HG02943 (cell line): ENCODE results near the gene ITGAX.

ENCODE experiments used
- ATAC-seq: cut with Tn5 transposase; IDR thresholded peaks from one replicate; pipeline ENCODE4 v1.9.1; 2021; ENCODE audit warnings: mild to moderate bottlenecking, low read depth, moderate library complexity; ENCODE audit not compliant: unreplicated experiment

Gene ITGAX

DNA sequence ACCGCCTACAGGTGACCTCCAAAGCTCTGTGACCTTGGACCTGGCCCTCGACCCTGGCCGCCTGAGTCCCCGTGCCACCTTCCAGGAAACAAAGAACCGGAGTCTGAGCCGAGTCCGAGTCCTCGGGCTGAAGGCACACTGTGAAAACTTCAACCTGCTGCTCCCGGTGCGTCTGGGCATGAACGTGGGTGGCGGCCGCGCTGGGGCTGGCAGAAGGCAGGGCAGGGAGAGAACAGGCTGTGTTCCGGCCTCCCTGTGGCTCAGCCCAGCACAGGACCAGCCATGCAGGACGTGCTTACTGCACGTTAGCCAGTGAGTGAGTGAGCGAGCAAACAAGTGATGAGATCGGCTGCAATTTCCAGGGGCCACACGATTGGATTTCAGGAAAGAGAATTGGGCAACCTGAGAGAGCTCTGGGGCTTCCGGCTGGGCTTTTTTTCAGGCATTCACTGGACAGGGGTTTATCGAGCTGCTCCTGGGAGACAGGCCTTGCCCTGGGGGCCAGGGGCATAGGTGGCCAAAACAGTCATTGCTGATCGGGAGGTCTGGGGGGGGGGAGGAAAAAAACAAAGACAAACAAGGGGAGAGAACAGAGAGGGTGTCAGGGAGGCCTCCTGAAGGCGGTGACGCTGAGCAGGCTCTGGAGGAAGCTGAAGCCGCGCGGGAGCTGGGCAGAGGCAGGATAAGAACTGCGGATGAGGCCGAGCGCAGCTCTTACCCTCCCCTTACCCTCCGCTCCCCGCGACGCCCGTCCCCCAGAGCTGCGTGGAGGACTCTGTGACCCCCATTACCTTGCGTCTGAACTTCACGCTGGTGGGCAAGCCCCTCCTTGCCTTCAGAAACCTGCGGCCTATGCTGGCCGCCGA, 16.9 kb downstream of the ITGAX start:
- no peak for ATAC-seq

DNA sequence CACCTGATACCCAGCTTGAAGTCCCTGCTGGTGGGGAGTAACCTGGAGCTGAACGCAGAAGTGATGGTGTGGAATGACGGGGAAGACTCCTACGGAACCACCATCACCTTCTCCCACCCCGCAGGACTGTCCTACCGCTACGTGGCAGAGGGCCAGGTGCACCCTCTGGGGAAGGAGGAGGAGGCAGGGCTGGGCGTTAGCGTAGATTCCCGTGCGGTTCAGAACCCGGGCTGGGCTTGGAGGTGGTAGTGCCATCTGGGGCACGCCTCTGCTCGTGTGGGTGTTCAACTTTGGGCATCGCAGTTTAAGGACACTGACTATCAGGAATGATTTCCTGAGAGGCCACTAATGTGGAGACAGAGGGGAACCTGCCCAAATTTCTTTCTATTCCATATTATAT, 18.3 kb downstream of the ITGAX start:
- no peak for ATAC-seq

DNA sequence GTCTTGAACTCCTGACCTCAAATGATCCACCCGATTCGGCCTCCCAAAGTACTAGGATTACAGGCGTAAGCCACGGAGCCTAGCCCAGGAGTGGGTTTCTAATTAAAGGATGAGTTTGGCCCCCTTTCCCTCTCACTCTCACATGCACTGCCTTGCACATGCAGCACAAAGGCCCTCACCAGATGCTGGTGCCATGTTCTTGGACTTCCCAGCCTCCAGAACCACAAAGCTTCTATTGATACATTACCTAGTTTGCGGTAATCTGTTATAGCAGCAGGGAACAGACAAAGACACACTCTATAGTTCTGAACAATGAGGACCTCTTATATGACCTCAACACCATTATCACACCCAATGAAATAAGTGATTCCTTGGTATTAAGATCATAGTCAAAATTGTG, 20.3 kb downstream of the ITGAX start:
- no peak for ATAC-seq

DNA sequence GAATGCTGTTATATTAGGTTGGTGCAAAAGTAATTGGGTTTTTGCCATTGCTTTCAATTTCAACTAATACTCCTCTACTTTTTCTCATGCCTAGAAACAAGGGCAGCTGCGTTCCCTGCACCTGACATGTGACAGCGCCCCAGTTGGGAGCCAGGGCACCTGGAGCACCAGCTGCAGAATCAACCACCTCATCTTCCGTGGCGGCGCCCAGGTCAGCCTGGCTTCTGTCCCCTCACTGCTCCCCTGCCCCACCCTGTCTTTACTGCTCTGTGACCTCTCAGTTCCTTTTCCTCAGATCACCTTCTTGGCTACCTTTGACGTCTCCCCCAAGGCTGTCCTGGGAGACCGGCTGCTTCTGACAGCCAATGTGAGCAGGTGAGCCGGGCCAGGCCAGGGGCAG, 21.7 kb downstream of the ITGAX start:
- ATAC-seq = no peak

DNA sequence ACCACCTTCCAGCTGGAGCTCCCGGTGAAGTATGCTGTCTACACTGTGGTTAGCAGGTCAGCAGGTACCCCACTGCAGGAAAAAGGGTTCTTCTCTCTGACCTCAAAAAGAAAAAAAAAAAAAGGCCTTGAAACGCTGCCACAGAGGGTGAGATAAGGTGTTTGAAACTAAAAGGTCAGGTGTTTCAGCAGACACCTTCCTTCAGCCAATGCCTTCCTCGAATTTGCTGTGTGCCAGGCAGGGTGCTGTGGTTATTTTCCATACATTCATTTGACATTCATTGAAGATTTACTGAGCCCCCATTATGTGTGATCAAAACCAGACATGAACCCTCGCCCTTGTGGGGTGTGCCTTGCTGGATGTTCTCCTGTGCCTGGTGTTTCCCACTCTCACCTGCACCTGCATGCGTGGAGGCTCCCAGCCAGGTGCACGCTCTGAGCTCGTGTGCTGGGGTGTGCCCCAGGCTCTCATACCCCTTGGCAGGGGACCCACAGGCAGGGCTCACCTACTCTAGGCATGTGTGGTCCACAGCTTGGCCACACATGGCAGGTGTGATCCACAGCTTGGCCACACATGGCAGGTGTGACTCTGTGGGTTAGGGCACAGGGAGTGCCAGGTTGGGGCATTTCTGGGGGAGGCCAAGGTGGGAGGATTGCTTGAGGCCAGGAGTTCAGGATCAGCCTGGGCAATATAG, 22.4 kb downstream of the ITGAX start:
- no peak for ATAC-seq

DNA sequence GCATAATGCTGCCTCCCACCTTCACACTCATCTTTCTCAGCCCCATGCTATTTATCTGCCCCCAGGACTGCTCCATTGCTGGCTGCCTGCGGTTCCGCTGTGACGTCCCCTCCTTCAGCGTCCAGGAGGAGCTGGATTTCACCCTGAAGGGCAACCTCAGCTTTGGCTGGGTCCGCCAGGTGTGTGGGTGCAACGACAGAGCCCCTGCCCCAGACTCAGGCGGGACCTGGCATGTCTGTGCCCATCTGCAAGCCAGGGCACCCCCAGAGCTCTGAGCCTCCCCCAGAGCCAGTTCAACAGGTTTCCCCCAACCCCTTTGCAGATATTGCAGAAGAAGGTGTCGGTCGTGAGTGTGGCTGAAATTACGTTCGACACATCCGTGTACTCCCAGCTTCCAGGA, 25.2 kb downstream of the ITGAX start:
- ATAC-seq = no peak

DNA sequence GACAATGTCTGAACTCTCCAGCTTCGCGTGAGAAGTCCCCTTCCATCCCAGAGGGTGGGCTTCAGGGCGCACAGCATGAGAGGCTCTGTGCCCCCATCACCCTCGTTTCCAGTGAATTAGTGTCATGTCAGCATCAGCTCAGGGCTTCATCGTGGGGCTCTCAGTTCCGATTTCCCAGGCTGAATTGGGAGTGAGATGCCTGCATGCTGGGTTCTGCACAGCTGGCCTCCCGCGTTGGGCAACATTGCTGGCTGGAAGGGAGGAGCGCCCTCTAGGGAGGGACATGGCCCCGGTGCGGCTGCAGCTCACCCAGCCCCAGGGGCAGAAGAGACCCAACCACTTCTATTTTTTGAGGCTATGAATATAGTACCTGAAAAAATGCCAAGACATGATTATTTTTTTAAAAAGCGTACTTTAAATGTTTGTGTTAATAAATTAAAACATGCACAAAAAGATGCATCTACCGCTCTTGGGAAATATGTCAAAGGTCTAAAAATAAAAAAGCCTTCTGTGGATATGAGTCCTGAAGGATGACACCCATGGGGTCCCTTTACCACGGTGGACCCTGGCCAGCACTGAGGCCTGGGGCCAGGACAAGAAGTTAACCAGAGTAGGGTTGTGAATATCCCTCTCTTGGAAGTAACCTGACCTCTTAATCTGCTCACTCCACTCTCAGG, 27.6 kb downstream of the ITGAX start:
- ATAC-seq = no peak

DNA sequence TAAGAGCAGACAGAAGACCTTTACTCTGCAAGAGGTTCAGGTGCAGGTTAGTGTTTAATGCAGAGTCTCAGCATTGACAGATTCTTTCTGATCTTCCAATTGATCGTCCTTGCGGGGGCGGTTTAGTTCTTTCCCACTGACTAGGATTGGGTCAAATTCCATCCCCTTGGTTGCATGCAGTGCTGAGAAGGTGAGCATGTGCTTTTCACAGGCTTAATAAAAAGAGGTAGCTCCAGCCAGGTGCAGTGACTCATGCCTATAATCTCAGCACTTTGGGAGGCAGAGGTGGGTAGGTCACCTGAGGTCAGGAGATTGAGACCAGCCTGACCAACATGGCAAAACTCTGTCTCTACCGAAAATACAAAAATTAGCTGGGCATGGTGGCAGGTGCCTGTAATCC, 30.7 kb downstream of the ITGAX start:
- no peak for ATAC-seq

DNA sequence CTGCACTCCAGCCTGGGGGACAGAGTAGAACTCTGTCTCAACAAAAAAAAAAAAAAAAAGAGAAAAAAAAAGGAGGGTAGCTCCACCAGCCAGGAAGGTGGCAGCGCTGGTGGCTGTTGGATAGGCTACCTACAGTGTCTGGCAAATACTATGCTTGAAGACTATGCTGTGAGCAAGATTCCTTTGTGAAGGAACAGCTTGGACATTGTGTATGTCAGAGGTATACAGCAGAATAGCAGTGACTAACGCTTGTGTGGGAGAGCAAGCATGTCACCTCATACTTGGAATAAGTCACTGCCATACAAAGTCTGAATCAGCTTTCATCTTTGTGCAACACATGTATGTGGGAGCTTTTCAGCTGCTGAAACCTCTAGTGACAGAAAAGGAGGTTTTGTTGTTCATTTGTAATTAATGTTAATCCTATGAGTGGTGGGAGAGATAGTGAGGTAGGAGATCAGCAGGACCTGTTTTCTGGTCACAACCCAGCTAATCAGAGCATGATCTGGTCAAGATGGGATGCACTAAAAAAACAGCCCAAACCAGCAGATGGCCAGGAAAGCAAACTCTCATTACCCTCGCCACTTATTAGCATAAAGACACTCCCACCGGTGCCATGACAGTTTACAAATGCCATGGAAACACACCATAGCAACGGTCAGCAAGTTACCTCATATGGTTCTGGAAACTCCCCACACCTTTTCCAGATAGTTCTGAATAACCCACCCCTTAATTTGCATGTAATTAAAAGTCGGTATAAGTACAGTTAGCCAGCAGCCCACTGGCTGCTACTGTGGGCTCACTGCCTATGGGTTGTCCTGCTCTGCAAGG, 31.4 kb downstream of the ITGAX start:
- ATAC-seq = no peak

DNA sequence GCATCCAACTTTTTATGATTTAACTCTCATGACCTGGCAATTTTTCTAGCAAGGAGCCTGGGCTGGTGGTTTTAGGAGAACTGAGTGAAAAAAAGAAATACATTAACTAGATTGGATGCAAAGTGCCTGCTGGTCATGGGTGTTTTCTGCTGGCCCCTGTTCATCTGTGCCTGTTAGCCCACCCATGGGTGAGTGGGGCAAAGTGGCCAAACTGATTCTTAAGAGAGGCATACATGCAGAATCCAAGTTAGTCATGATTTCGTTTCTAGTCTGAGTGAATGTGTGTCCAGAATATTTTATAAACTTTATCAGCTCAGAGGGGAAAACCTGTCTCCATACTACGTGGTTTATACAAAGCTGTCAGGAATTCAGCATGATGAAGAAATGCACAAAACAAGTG, 33.6 kb downstream of the ITGAX start:
- no peak for ATAC-seq

DNA sequence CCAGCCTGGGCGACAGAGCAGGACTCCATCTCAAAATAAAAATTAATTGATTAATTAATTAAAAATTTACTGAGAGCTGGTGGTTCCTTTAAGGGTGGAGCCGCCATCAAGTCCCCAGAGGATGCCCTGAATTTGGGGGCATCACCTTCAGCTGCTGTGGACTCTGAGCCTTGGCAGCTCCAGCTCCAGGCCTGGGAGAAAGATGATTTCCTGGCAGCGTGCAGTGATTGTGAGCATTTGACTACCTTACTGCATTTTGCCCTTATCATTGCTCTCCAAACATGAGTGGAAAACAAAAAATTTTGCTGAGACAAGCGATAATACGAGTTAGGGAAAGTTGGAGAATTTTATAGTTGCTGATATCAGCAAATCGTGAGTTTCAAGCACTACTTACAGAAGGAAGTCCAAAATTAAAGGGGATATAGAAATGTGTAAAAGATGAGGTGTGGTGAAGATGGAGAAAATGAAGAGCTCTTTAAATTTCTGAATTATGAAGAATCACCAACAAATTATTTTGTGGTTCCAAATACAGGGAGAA, 35.6 kb downstream of the ITGAX start:
- no peak for ATAC-seq

DNA sequence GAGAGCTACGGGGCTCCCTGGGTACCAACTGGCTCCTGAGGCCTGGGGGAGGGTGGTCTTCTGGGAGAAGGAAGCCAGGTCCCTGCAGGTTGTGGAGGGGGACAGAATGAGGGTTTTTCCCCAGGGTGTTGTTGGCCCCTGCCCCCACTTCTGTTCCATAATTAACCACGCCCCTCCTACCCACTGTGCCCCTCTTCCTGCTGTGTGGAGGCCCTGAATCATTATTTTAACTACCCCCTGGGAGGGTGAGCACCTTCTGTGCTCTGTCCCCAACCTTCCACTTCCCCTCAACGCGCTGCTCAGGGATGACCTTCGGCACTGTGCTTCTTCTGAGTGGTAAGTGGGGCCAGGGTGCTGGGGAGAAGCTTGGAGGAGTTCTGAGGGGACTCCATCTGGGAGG, 38.1 kb downstream of the ITGAX start, which contains the start of gene ITGAD:
Gene ITGAD, plus strand, starts transcription at position 280 of the 400 bp plus-strand sequence. Its CDS starts 26 bp downstream, at position 306.
- no peak for ATAC-seq

DNA sequence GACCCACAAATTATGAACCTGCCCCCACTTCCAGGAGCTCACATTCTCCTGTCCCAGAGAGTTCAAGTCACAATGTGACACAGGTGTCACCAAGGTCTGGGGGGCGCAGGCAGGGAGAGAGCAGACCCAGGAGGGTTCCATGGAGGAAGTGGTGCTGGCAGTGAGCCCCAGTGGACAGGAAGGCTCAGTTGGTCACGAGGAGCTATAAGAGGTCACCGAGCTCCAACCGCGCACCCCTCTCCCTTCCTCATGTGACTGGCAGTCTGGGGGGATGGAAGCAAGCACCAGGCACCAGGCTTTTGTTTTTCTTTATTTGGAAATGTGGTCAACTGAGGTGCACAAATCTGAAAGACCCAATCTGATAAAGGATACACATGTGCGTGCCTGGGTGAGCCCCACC, 40.7 kb downstream of the ITGAX start:
- ATAC-seq = no peak

DNA sequence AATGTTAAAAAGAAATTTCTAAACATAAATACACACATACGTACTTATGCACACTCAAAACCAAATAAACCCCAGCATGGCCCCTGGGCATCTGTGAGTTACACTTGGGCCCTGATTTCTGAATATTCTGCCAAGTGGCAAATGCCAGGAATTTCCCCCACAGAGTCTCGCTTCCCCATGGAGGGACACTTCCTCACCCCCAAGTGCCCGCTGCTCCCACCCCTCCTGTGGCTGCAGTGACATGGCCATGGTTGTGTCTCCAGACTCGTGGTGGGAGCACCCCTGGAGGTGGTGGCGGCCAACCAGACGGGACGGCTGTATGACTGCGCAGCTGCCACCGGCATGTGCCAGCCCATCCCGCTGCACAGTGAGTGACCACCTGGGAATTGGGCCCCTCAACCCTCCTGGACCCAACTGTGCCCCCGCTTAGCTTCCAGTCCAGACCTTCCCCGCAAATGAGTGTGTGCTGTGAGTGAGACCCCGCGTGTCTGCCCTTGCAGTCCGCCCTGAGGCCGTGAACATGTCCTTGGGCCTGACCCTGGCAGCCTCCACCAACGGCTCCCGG, 42.2 kb downstream of the ITGAX start:
- no peak for ATAC-seq

DNA sequence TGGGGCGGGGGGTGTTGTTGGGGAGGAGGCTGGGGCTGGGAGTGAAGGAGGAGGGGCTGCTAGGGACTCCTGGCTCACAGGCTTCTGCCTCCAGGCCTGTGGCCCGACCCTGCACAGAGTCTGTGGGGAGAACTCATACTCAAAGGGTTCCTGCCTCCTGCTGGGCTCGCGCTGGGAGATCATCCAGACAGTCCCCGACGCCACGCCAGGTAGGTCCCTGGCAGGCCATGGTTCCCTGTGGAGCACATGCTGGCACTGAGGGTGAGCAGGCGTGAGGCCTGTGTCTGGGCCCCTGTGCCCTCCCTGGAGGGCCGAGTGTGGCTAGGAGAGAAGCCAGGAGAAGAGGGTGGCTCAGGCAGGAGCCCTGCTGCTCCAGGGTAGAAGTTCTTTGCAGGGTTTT, 42.7 kb downstream of the ITGAX start:
- no peak for ATAC-seq

DNA sequence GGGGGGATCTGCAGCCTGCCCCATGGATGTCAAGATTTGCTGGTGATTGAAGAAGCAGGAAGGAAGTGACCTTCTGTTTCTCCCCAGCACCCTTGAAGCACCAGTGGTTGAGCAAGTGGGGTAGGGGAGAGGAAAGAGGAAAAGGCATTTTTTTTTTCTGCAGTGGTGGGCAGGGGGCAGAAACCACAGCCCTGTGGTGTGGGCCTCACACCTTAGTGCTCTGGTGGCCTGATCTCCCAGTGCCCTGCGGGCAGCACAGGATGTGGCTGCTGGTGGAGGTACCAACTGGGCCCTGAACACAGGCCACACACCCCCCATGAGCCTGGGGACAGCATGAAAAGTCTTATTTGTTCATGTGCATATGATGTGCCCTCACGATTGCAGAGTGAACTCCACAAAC, 45.2 kb downstream of the ITGAX start:
- no peak for ATAC-seq

DNA sequence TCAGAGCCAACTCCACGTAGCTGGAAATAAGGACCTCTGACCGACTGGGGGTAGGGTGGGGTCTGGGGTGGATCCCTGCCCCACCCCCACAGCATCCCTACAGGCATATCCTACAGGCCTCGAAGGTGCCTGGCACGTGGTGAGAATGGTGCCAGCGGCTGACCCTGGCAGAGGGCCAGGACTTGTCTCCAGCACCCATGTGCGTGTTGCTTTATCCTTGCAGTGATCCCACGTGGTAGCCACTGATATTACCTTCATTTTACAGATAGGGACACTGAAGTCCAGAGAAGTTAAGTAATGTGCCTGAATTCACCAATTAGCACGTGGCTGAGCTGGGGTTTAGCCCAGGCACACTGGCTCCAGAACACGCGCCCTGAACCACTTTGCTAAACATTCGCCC, 46.5 kb downstream of the ITGAX start:
- no peak for ATAC-seq

DNA sequence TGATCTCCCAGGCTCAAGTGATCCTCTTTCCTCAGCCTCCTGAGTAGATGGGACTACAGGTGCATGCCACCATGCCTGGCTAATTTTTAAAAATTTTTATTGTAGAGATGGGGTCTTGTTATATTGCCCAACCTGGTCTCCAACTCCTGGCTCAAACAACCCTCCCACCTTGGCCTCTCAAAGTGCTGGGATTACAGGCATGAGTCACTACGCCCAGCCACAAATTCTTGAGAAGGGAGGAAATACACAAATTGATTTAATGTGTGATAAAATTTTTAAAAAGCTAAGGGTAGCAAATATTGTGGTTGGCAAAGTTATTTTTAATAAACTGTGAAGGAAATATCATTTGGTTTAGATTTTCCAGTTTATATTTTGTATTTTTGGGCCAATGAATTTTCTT, 47.7 kb downstream of the ITGAX start:
- ATAC-seq = no peak

DNA sequence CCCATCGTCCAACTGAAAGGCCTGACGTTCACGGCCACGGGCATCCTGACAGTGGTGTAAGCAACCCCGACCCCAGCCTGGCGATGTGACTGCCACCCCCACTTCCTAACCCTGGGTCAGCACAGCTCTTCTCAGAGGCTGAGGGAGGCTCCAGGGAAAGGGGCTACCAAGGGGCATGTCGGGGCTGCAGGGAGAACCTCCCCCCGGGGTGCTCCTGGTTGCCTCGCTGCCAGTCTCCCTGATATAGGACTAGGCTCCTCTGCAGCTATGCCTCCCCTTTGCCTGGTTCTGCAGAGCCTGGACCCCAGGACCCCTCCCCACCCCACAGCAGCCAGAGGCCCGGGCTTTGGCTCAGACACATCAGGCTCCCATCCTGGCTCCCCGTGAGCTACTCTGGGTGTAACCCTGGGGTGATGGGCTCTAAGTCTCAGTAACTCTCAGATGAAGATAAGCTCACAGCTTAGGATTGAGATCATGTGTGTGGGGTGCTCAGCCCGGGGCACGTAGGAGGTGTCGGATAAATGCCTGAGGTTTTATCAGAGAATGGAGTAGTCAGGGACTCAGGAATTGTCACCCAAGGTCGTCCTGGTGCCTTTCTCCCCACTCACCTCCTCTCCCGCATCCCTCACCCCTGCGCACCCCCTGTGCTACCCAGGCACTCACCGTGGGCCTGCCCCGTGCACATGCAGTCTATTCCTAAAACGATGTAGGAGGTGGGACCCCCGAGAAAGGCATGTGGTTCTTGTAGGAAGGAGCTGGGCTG, 48.8 kb downstream of the ITGAX start:
- ATAC-seq = no peak
